Endothelial cell of umbilical vein (primary cell): ENCODE results near the gene CNPY1. TPM values are rescaled to one million over a fixed set of nuclear protein-coding genes. Genes with fewer than 3 reads are reported as not detected.

Experiments used
- BruUV-seq: library from RNA; stranded (reverse); fragments of 400-500 nt; replicated peaks from 2 replicates; lab custom pipeline; 2021; lab: Mats Ljungman, UMichigan
- CTCF ChIA-PET: fragments of 300-600, 350-600 bp; sonication (Branson Sonifier 250); formaldehyde crosslinking; loops from one replicate; lab custom pipeline; 2021; ENCODE audit warnings: antibody characterized with exemption, inconsistent platforms; lab: Charles Lee
- POLR2A ChIA-PET: fragments of 300-600, 350-600 bp; sonication (Branson Sonifier 250); formaldehyde crosslinking; loops from one replicate; lab custom pipeline; 2021; ENCODE audit warnings: antibody characterized with exemption, inconsistent platforms; lab: Charles Lee
- DNase-seq: peaks from one replicate; pipeline ENCODE4 v3.0.0-alpha.2; 2011; ENCODE audit warnings: low read depth, low spot score
- FAIRE-seq: peaks from 2 replicates; lab custom pipeline; 2011; peaks lifted over from hg19 to GRCh38; lab: Jason Lieb, UNC
- H2AFZ ChIP-seq: 2 replicates; pipeline ENCODE4 v1.6.0; 2012; ENCODE audit warnings: low read depth, low read length, control low read depth, inconsistent platforms
- H3K27ac ChIP-seq: 2 replicates; pipeline ENCODE4 v1.5.1; 2011; ENCODE audit warnings: low read depth, mild to moderate bottlenecking, control low read depth, low read length, moderate library complexity; ENCODE audit not compliant: insufficient read depth
- H3K27me3 ChIP-seq, 2 experiments: 2 replicates each; pipeline versions ENCODE4 v1.6.0 to v1.6.1; 2011; ENCODE audit warnings: low read length in 2 of 2, mixed read lengths in 1 of 2; ENCODE audit not compliant: control insufficient read depth in 2 of 2, insufficient read depth in 2 of 2
- H3K36me3 ChIP-seq, 2 experiments: 2 replicates in 1 of 2; 3 replicates in 1 of 2; pipeline ENCODE4 v1.5.1; 2011; ENCODE audit warnings: low read length in 2 of 2, mild to moderate bottlenecking in 1 of 2, moderate library complexity in 1 of 2; ENCODE audit not compliant: control insufficient read depth in 2 of 2, insufficient read depth in 2 of 2; ENCODE audit errors: extremely low read depth in 1 of 2
- H3K4me1 ChIP-seq: 3 replicates; pipeline ENCODE4 v1.5.1; 2011; ENCODE audit warnings: mild to moderate bottlenecking, low read length; ENCODE audit not compliant: control insufficient read depth, insufficient read depth; ENCODE audit errors: extremely low read depth
- H3K4me2 ChIP-seq: 2 replicates; pipeline ENCODE4 v1.6.1; 2011; ENCODE audit warnings: low read length, control low read depth, mixed read lengths; ENCODE audit not compliant: insufficient read depth
- H3K4me3 ChIP-seq, 3 experiments: fragments of 200-600 bp in 1 of 3; sonication (generic), shearing (Covaris generic) in 1 of 3; replicated peaks in 1 of 3; 2 replicates each; pipeline ENCODE4 v1.5.1; 2011 to 2016; ENCODE audit warnings: control low read depth in 3 of 3, low read length in 3 of 3, mild to moderate bottlenecking in 2 of 3, inconsistent platforms in 1 of 3, low read depth in 1 of 3, moderate library complexity in 1 of 3; ENCODE audit not compliant: insufficient read depth in 1 of 3
- H3K79me2 ChIP-seq: 2 replicates; pipeline ENCODE4 v1.6.0; 2012; ENCODE audit warnings: low read length, inconsistent platforms; ENCODE audit not compliant: control insufficient read depth, insufficient read depth
- H3K9ac ChIP-seq: replicated peaks from 2 replicates; pipeline ENCODE3; 2011; ENCODE audit warnings: low read length, control low read depth; ENCODE audit not compliant: insufficient read depth; ENCODE audit errors: extremely low read depth
- H3K9me1 ChIP-seq: replicated peaks from 3 replicates; pipeline ENCODE4 v1.6.0; 2011; ENCODE audit warnings: mild to moderate bottlenecking, low read length; ENCODE audit not compliant: control insufficient read depth, insufficient read depth; ENCODE audit errors: extremely low read depth
- H3K9me3 ChIP-seq: replicated peaks from 2 replicates; pipeline ENCODE4 v1.5.1; 2012; ENCODE audit warnings: low read length, inconsistent platforms; ENCODE audit not compliant: control insufficient read depth, insufficient read depth
- H4K20me1 ChIP-seq: replicated peaks from 2 replicates; pipeline ENCODE3; 2011; ENCODE audit warnings: mild to moderate bottlenecking, low read length; ENCODE audit not compliant: control insufficient read depth, insufficient read depth; ENCODE audit errors: extremely low read depth
- CTCF ChIP-seq, 2 donors: IDR thresholded peaks; 1 replicate in 1 of 2; 2 replicates in 1 of 2; pipeline ENCODE4 v1.5.1; 2011; ENCODE audit warnings: low read length in 2 of 2, mild to moderate bottlenecking in 2 of 2, moderate library complexity in 2 of 2, control low read depth in 1 of 2, inconsistent platforms in 1 of 2, low read depth in 1 of 2; ENCODE audit not compliant: insufficient read depth in 1 of 2; ENCODE audit errors: extremely low read depth in 1 of 2
- EZH2 ChIP-seq: IDR thresholded peaks from 2 replicates; pipeline ENCODE4 v1.6.1; 2012; ENCODE audit warnings: borderline replicate concordance, low read depth, mild to moderate bottlenecking, moderate library complexity, low read length, inconsistent platforms; ENCODE audit not compliant: severe bottlenecking
- FOS ChIP-seq: IDR thresholded peaks from 2 replicates; pipeline ENCODE4 v1.6.1; 2011; ENCODE audit warnings: mild to moderate bottlenecking, low read length, moderate library complexity, borderline replicate concordance; ENCODE audit not compliant: insufficient read depth
- GATA2 ChIP-seq: IDR thresholded peaks from 2 replicates; pipeline ENCODE4 v1.7.0; 2011; ENCODE audit warnings: low read depth, mild to moderate bottlenecking, moderate library complexity, mixed read lengths, low read length; ENCODE audit not compliant: insufficient read length, insufficient read depth
- JUN ChIP-seq: IDR thresholded peaks from 2 replicates; pipeline ENCODE4 v1.6.1; 2011; ENCODE audit warnings: borderline replicate concordance, low read depth; ENCODE audit not compliant: insufficient read length, insufficient read depth
- MAX ChIP-seq: IDR thresholded peaks from 2 replicates; pipeline ENCODE4 v1.6.1; 2011; ENCODE audit not compliant: insufficient read depth, insufficient read length
- MYC ChIP-seq: IDR thresholded peaks from one replicate; pipeline ENCODE4 v1.6.1; 2011; ENCODE audit warnings: mild to moderate bottlenecking, low read depth, low read length
- POLR2A ChIP-seq: IDR thresholded peaks from 2 replicates; pipeline ENCODE4 v1.6.1; 2012; ENCODE audit warnings: low read depth, mild to moderate bottlenecking, control low read depth, low read length
- POLR2AphosphoS5 ChIP-seq: IDR thresholded peaks from 2 replicates; pipeline ENCODE4 v1.6.1; 2012; ENCODE audit warnings: low read depth, mild to moderate bottlenecking, control low read depth, low read length, moderate library complexity; ENCODE audit not compliant: insufficient read depth
- dilution Hi-C: fragments of 300-500 bp; cut with MboI; formaldehyde crosslinking; loops from one replicate; pipeline ENCODE4 v1.15.0; 2019; ENCODE audit warnings: low sequenced_read_pairs; ENCODE audit not compliant: extremely low pct_ligation_motif_present
- intact Hi-C: fragments of 100-400 bp; cut with micrococcal nuclease; formaldehyde crosslinking; loops from one replicate; pipeline ENCODE4 v1.10.0; 2022
- polyA plus RNA-seq, 4 experiments: library from polyadenylated mRNA; depleted of rRNA in 3 of 4; stranded (reverse) in 3 of 4; unstranded in 1 of 4; fragments of >200 nt; gene quantifications; 2 replicates each; pipeline versions ENCODE4 v1.2.1 to v1.2.3, GENCODE V29; 2011 to 2012; ENCODE audit warnings: missing spikeins in 1 of 4
- total RNA-seq: library from RNA; stranded (reverse); gene quantifications from 2 replicates; pipeline ENCODE4 v1.2.3, GENCODE V29; 2021

CNPY1 gene
- total and polyA plus RNA-seq, 2 donors (not counting 3 experiments of a cell fraction or from before 2014, with no cell fraction given): not detected

GRCh38 chr7:155560196-155560885 lies 14.0 kb upstream of the CNPY1 start:
- no peaks in the 10 kb centered on the region for H3K36me3 ChIP-seq
- no peaks in the 10 kb centered on the region for H3K4me1 ChIP-seq
- H3K27ac ChIP-seq: no peak overlapping the region
- H3K4me2 ChIP-seq: no peak overlapping the region
- intact Hi-C loops (no loop called here), dilution Hi-C loops (no loop called here)
- ChIA-PET CTCF (no interaction called here), POLR2A (no interaction called here)
- no peak for FAIRE-seq
- DNase-seq: no peak
- BruUV-seq: no TSS peak
- no peaks in the 10 kb centered on the region for H3K9me1 ChIP-seq
- H3K4me3 ChIP-seq: no peak overlapping the region
- no peaks in the 10 kb centered on the region for H3K9me3 ChIP-seq
- H3K79me2 ChIP-seq: no peaks in the 10 kb centered on the region
- H2AFZ ChIP-seq: no peak overlapping the region
- H3K27me3 ChIP-seq: no peaks in the 10 kb centered on the region
- H3K9ac ChIP-seq: no peak overlapping the region
- TF ChIP-seq EZH2 (no peak), FOS (no peak), CTCF (IDR thresholded peaks at IDR 0.05; ENCODE audit: extremely low read depth in 1 of 2, insufficient read depth in 1 of 2, low read depth in 1 of 2, low read length in 2 of 2) (no peak), POLR2A (no peak), JUN (no peak), GATA2 (no peak), MAX (no peak), POLR2AphosphoS5 (no peak), MYC (no peak)
- H4K20me1 ChIP-seq: no peaks in the 10 kb centered on the region
